Sigmoid colon (tissue), 7 donors: Measurements from ENCODE around the gene AXIN1. TPM values are rescaled to one million over a fixed set of nuclear protein-coding genes. Genes with fewer than 3 reads are reported as not detected.

Experiments used
- DNase-seq: peaks from one replicate; pipeline ENCODE4 v3.0.0-alpha.2; 2019
- H3K27ac ChIP-seq, 4 donors: fragments of 200-600 bp; sonication (generic); one replicate each; pipeline ENCODE4 v1.5.1; 2016 to 2019; ENCODE audit warnings: mild to moderate bottlenecking in 1 of 4
- H3K27me3 ChIP-seq, 3 donors: fragments of 200-600 bp; sonication (generic); one replicate each; pipeline ENCODE4 v1.5.1; 2019; ENCODE audit warnings: mild to moderate bottlenecking in 1 of 3
- H3K36me3 ChIP-seq, 4 donors: fragments of 200-600 bp; sonication (generic); one replicate each; pipeline ENCODE4 v1.5.1; 2016 to 2019
- H3K4me1 ChIP-seq, 4 donors: fragments of 200-600 bp; sonication (generic); one replicate each; pipeline ENCODE4 v1.5.1; 2017 to 2019
- H3K4me3 ChIP-seq, 4 donors: fragments of 200-600 bp; sonication (generic); one replicate each; pipeline ENCODE4 v1.5.1; 2017 to 2019; ENCODE audit warnings: mild to moderate bottlenecking in 2 of 4, moderate library complexity in 1 of 4
- H3K9me3 ChIP-seq, 4 donors: fragments of 200-600 bp in 3 of 4; sonication (generic) in 3 of 4; one replicate each; pipeline versions ENCODE4 v1.5.1 to v1.6.1; 2013 to 2019
- CTCF ChIP-seq, 4 experiments: fragments of 450-650 bp in 3 of 4; fragments of 200-600 bp in 1 of 4; IDR thresholded peaks; one replicate each; pipeline ENCODE4 v1.5.1; 2016 to 2019; ENCODE audit warnings: antibody characterized with exemption in 4 of 4, mild to moderate bottlenecking in 3 of 4, moderate library complexity in 2 of 4
- EP300 ChIP-seq, 4 donors: sonication (generic); formaldehyde crosslinking; IDR thresholded peaks; one replicate each; pipeline ENCODE4 v1.6.1; 2017; ENCODE audit warnings: antibody characterized with exemption in 4 of 4
- POLR2A ChIP-seq, 2 donors: fragments of 450-650 bp; IDR thresholded peaks; one replicate each; pipeline ENCODE4 v1.6.1; 2016; ENCODE audit warnings: antibody characterized with exemption in 2 of 2, mild to moderate bottlenecking in 2 of 2, moderate library complexity in 2 of 2
- POLR2AphosphoS5 ChIP-seq, 4 donors: sonication (generic); formaldehyde crosslinking; IDR thresholded peaks; one replicate each; pipeline ENCODE4 v1.6.1; 2017; ENCODE audit warnings: antibody characterized with exemption in 4 of 4
- WGBS, 2 donors: extraction: QIAGEN DNeasy Blood & Tissue Kit; methylation state at CpG; one replicate each; pipeline ENCODE4 v1.1.7; 2013; 5-methylcytosine and 5-hydroxymethylcytosine counted together
- intact Hi-C: fragments of 100-400 bp; cut with DNase I; formaldehyde crosslinking; loops from one replicate; pipeline ENCODE4 v1.15.1; 2023
- polyA plus RNA-seq, 3 donors: library from polyadenylated mRNA; stranded (reverse); fragments of 200-250 nt; gene quantifications; one replicate each; pipeline ENCODE4 v1.2.3, GENCODE V29; 2013
- total RNA-seq, 4 donors: library from RNA; depleted of rRNA; stranded (reverse); fragments of >200 nt; gene quantifications; one replicate each; pipeline ENCODE4 v1.1.0, GENCODE V29; 2016
- donor health status: healthy with polysubstance abuse.
- donor health status: Bipolar disorder and iron deficiency.
- donor health status: healthy.

AXIN1 gene
- total and polyA plus RNA-seq, 7 donors, result 17.9 to 33.4 (median 28.2) TPM

- TF ChIP-seq POLR2AphosphoS5 (IDR thresholded peaks at IDR 0.05), result no peak
- no peak for TF ChIP-seq POLR2A (IDR thresholded peaks at IDR 0.05)
- no peak for TF ChIP-seq EP300 (IDR thresholded peaks at IDR 0.05)
- Histone ChIP-seq H3K27ac (no peak overlapping the region), H3K4me3 (no peak overlapping the region), H3K9me3 (no peaks in the 10 kb centered on the region), H3K27me3 (no peaks in the 10 kb centered on the region), H3K36me3 (peaks cover 0 to 5% (median 0%) of the 10 kb centered on the region in 4 donors), H3K4me1 (peaks cover 0 to 17% (median 13%) of the 10 kb centered on the region in 4 donors)
- DNase-seq, result peak; percentile 68
- intact Hi-C loops, result no loop called here
- WGBS, 2 donors, result 94 to 95% methylated on average over 12 of the region's 12 CpGs
These were observed 1.9 kb upstream of the AXIN1 start for GRCh38 chr16:354291-354881.

- H3K27me3 ChIP-seq, result no peaks in the 10 kb centered on the region
- peaks cover 0 to 17% (median 13%) of the 10 kb centered on the region in 4 donors for H3K4me1 ChIP-seq
- peaks cover 0 to 5% (median 0%) of the 10 kb centered on the region in 4 donors for H3K36me3 ChIP-seq
- DNase-seq, result peak; percentile 71
- peak overlapping the region; percentile 73 to 84 (median 79) for H3K27ac ChIP-seq
- intact Hi-C loops, result loop anchor here (1.0 to 2.0 kb wide), 3 partner anchors 47 to 119 kb away; partner anchors contain the start of genes DECR2 and FAM234A
- 57 to 72% methylated on average over 25 of the region's 25 CpGs for WGBS, 2 donors
- no peaks in the 10 kb centered on the region for H3K9me3 ChIP-seq
- TF ChIP-seq EP300 (IDR thresholded peaks at IDR 0.05) (no peak), POLR2A (IDR thresholded peaks at IDR 0.05) (no peak), CTCF (IDR thresholded peaks at IDR 0.05) (no peak), POLR2AphosphoS5 (IDR thresholded peaks at IDR 0.05) (no peak)
- peak overlapping the region; percentile 21 to 86 (median 81) for H3K4me3 ChIP-seq
These were observed 1.1 kb upstream of the AXIN1 start for GRCh38 chr16:353404-354290.

GRCh38 chr16:351804-352520 lies 561 bp downstream of the AXIN1 start:
- WGBS, 2 donors, result 1% methylated on average over 95 of the region's 95 CpGs
- H3K36me3 ChIP-seq, result peaks cover 0 to 5% (median under 1%) of the 10 kb centered on the region in 4 donors
- no peak for DNase-seq
- H3K4me3 ChIP-seq, result peak overlapping the region; percentile 47 to 86 (median 81)
- H3K4me1 ChIP-seq, result peaks cover 0 to 17% (median 13%) of the 10 kb centered on the region in 4 donors
- intact Hi-C loops, result loop anchor here (2.0 kb wide), 3 partner anchors 49 to 117 kb away; partner anchors contain the start of genes DECR2, FAM234A and RGS11
- TF ChIP-seq POLR2AphosphoS5 (IDR thresholded peaks at IDR 0.05) (no peak), POLR2A (IDR thresholded peaks at IDR 0.05) (no peak), CTCF (IDR thresholded peaks at IDR 0.05) (no peak), EP300 (IDR thresholded peaks at IDR 0.05) (no peak)
- no peaks in the 10 kb centered on the region for H3K9me3 ChIP-seq
- no peaks in the 10 kb centered on the region for H3K27me3 ChIP-seq
- peak overlapping the region; percentile 70 to 83 (median 72) for H3K27ac ChIP-seq

- WGBS, 2 donors, result 26 to 70% methylated on average over 8 of the region's 8 CpGs
- Histone ChIP-seq H3K27me3 (no peaks in the 10 kb centered on the region), H3K4me3 (no peak overlapping the region), H3K36me3 (peaks cover 0 to 21% (median 3%) of the 10 kb centered on the region in 4 donors), H3K27ac (no peak overlapping the region), H3K4me1 (peaks cover 0 to 17% (median 13%) of the 10 kb centered on the region in 4 donors), H3K9me3 (no peaks in the 10 kb centered on the region)
- no peak for DNase-seq
- TF ChIP-seq POLR2A (IDR thresholded peaks at IDR 0.05) (no peak), CTCF (IDR thresholded peaks at IDR 0.05) (no peak), EP300 (IDR thresholded peaks at IDR 0.05) (no peak), POLR2AphosphoS5 (IDR thresholded peaks at IDR 0.05) (no peak)
- intact Hi-C loops, result loop anchor here (2.0 kb wide), 1 partner anchor 75 kb away; the partner anchor contains the start of gene RGS11
These were observed 2.3 kb downstream of the AXIN1 start for GRCh38 chr16:350203-350602.
